Subcutaneous adipose tissue (tissue), 4 donors: ENCODE results near the gene THSD7B. TPM values are rescaled to one million over a fixed set of nuclear protein-coding genes. Genes with fewer than 3 reads are reported as not detected.

ENCODE experiments used
- total RNA-seq, 4 donors: library from RNA; depleted of rRNA; stranded (reverse); fragments of >200 nt; gene quantifications; one replicate each; pipeline ENCODE4 v1.1.0, GENCODE V29; 2016
- TF ChIP-seq, protein P1 (sequence below): fragments of 450-650 bp; IDR thresholded peaks from one replicate; pipeline ENCODE4 v1.5.1; 2016; ENCODE audit warnings: low read depth, mild to moderate bottlenecking, control low read depth, antibody characterized with exemption, moderate library complexity

THSD7B gene
- total RNA-seq, 4 donors from 2014 or later: 2.0 to 5.1 (median 2.8) TPM

DNA sequence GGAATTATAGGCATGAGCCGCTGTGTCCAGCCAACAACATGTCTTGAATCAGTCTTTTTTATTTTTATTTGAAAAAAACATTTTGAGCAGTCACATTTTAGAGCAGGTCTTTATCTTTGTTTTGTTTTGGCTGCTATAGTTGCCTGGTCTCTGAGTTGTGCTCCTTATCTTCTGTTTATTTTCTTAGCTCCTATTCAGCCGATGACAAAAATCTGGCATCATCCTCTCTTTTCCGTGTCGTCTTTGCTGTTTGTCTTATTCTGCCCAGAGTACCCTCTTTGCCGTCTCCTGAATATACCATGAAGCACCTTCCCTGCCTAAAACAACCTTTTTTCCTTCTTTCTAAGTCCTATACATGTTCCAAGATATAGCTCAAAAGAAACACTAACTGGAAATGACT is 201.1 kb downstream of the THSD7B start:
- TF ChIP-seq, protein P1, sequence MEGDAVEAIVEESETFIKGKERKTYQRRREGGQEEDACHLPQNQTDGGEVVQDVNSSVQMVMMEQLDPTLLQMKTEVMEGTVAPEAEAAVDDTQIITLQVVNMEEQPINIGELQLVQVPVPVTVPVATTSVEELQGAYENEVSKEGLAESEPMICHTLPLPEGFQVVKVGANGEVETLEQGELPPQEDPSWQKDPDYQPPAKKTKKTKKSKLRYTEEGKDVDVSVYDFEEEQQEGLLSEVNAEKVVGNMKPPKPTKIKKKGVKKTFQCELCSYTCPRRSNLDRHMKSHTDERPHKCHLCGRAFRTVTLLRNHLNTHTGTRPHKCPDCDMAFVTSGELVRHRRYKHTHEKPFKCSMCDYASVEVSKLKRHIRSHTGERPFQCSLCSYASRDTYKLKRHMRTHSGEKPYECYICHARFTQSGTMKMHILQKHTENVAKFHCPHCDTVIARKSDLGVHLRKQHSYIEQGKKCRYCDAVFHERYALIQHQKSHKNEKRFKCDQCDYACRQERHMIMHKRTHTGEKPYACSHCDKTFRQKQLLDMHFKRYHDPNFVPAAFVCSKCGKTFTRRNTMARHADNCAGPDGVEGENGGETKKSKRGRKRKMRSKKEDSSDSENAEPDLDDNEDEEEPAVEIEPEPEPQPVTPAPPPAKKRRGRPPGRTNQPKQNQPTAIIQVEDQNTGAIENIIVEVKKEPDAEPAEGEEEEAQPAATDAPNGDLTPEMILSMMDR: no peak

DNA sequence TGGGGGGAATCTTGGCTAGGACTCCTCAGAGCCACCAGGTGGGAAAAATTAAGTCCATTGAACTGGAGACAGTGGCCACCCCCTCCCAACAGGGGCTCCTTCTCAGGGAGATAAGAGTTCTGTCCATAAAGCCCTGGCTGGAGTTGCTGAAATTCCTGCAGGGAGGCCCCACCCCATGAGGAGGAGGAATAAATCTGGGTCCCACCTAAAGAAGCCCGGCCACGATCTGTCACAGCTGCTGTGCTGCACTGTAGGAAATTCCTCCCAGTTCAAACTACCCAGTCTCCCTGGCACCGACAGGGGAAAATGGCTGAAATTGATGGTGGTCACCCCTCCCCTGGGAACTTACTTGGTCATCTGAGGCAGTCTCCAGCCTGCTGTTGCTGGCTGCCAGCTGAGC is 215.0 kb downstream of the THSD7B start:
- TF ChIP-seq, protein P1: no peak

- TF ChIP-seq, protein P1: no peak
These were observed 219.7 kb downstream of the THSD7B start for GRCh38 chr2:136985044-136985443.

- TF ChIP-seq, protein P1: no peak
These were observed 221.4 kb downstream of the THSD7B start for GRCh38 chr2:136986605-136987221.

DNA sequence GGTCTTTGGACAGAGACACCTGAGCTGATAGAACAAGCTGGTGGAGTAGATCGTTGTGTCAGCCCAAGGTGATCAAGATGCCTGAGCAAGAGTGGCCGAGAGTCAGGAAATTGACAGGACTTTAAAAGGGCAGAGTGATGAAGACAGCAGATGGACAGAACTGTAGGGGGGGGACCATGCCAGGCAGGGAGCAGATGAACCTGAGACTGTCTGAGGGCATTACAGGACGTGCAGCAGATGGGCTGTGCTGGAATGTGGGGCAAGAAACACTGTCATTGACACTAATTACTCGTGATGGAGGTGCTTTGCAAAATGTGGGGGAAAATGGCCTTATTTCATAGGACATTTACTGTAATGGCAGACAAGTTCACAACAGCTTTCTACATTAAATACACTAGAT is 225.0 kb downstream of the THSD7B start:
- TF ChIP-seq, protein P1: no peak

GRCh38 chr2:136994793-136995192 is 229.4 kb downstream of the THSD7B start:
- TF ChIP-seq, protein P1: no peak

DNA sequence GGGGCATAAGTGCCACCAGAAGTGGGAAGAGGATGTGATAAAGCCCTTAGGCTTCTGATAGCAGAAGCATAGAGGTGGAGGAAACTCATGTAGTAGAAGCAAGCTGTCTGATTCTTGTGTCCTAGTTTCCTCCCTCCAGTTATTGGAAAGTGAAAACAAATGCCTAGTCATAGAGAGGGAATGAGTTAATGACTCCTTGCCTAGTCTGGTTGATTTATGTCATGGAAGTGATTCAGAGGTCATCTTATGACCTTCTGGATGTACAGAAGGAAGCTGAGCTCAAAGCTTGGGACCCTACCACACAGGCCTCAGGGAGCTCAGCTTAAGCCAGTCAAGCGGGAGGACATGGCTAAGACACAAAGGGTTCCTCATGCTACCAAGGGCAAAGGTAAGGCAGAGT is 232.2 kb downstream of the THSD7B start:
- TF ChIP-seq, protein P1: no peak
